ENCODE data around the gene ZNF664. TPM values are rescaled to one million over a fixed set of nuclear protein-coding genes. Genes with fewer than 3 reads are reported as not detected.

Gene ZNF664
- total and polyA plus RNA-seq, 9 of the 15 experiments (the other 6 are each of a cell fraction or from before 2014, with no cell fraction given): 3.3 to 101 (median 63.6) TPM

- peaks cover 0 to 4% of the 10 kb centered on the region in 2 experiments; a peak in 2 of 5 replicates for H3K4me1 ChIP-seq (replicated peaks in 1 of 2; ENCODE audit: control insufficient read depth in 2 of 2, insufficient read depth in 2 of 2, low read length in 2 of 2)
- no peak overlapping the region for H3K4me3 ChIP-seq
- ChIA-PET CTCF (ENCODE audit: low intra/inter-chr PET ratio) (interaction anchor here (0.5 to 1.5 kb wide), 3 partner anchors 283 to 734 kb away, joined by 3 to 32 read pairs (median 8); no protein-coding TSS in a partner anchor), POLR2A (interaction anchor here (0.6 kb wide), 1 partner anchor 95 kb away, joined by 3 read pairs; no protein-coding TSS in a partner anchor)
- in situ Hi-C loops (cut with MboI) (no loop called here), intact Hi-C loops (cut with micrococcal nuclease) (loop anchor here (5.0 kb wide), 1 partner anchor 715 kb away; no protein-coding TSS in a partner anchor)
- TF ChIP-seq U2AF1 (optimal IDR thresholded peaks at IDR 0.05; ENCODE audit: low read depth, low read length) (no peak), ZNF121 (CRISPR knock-in tag; conservative IDR thresholded peaks at IDR 0.05) (no peak), ZNF354B (CRISPR knock-in tag; IDR thresholded peaks at IDR 0.05) (no peak), GABPB1 (CRISPR knock-in tag; IDR thresholded peaks at IDR 0.05) (no peak), HLTF (IDR thresholded peaks at IDR 0.05) (no peak), RCOR1 (IDR thresholded peaks at IDR 0.05; ENCODE audit: borderline replicate concordance in 1 of 2, low read depth in 2 of 2, low read length in 2 of 2) (no peak), ATF6 (CRISPR knock-in tag; IDR thresholded peaks at IDR 0.05) (no peak), ZNF175 (CRISPR knock-in tag; IDR thresholded peaks at IDR 0.05; ENCODE audit: low read depth) (no peak), RB1 (IDR thresholded peaks at IDR 0.05; ENCODE audit: low read depth) (no peak)
- peaks cover 21 to 32% of the 10 kb centered on the region in 2 experiments for H3K27me3 ChIP-seq (ENCODE audit: control insufficient read depth in 2 of 2, insufficient read depth in 2 of 2, low read length in 2 of 2)
- H3K9ac ChIP-seq (ENCODE audit: insufficient read depth in 1 of 2, low read depth in 2 of 2, low read length in 2 of 2): no peak overlapping the region
- no peaks in the 10 kb centered on the region for H3K36me3 ChIP-seq (ENCODE audit: control insufficient read depth, insufficient read depth, low read length)
- no peak overlapping the region for H2AFZ ChIP-seq (ENCODE audit: low read depth, low read length)
- FAIRE-seq (no peak), ATAC-seq (no peak), DNase-seq (ENCODE audit: extremely low read depth in 1 of 4, low spot score in 3 of 4) (no peak)
- H4K20me1 ChIP-seq (replicated peaks; ENCODE audit: control insufficient read depth, insufficient read depth, low read length): no peaks in the 10 kb centered on the region
- 25% methylated on average over 1 of the region's 1 CpG for WGBS (ENCODE audit: insufficient coverage, low coverage, missing lambda C conversion rate)
- H3K9me3 ChIP-seq (replicated peaks; ENCODE audit: control insufficient read depth, insufficient read depth, low read depth, low read length): no peaks in the 10 kb centered on the region
- no peak overlapping the region for H3K27ac ChIP-seq (ENCODE audit: extremely low read depth, low read depth, low read length)
- no peaks in the 10 kb centered on the region for H3K9me1 ChIP-seq (ENCODE audit: control insufficient read depth, insufficient read depth, low read length)
- no TSS peak for BruUV-seq (replicated peaks)
- H3K4me2 ChIP-seq (ENCODE audit: insufficient read depth, low read length): no peak overlapping the region
- H3K79me2 ChIP-seq (ENCODE audit: control insufficient read depth, insufficient read depth, low read length): no peaks in the 10 kb centered on the region
These were observed 64.3 kb downstream of the ZNF664 start for GRCh38 chr12:124037331-124037730.
